Cardiac muscle cell (in vitro differentiated cells and primary cell): ENCODE data around the gene ZXDC. TPM values are rescaled to one million over a fixed set of nuclear protein-coding genes. Genes with fewer than 3 reads are reported as not detected.

ENCODE experiments used
- DNase-seq, 2 donors: peaks; one replicate each; pipeline versions ENCODE4 v3.0.0 to v3.0.0-alpha.2; 2010 to 2017; ENCODE audit warnings: low read depth in 1 of 2, low spot score in 1 of 2
- H3K27ac ChIP-seq: fragments of 200-600 bp; sonication (generic); 2 replicates; pipeline ENCODE4 v1.5.1; 2016
- H3K27me3 ChIP-seq: fragments of 200-600 bp; sonication (generic); 2 replicates; pipeline ENCODE4 v1.6.0; 2016; ENCODE audit warnings: control low read depth
- H3K36me3 ChIP-seq: fragments of 200-600 bp; sonication (generic); 2 replicates; pipeline ENCODE4 v1.5.1; 2016; ENCODE audit warnings: control low read depth
- H3K4me1 ChIP-seq: fragments of 200-600 bp; sonication (generic); 2 replicates; pipeline ENCODE4 v1.8.1; 2017; ENCODE audit warnings: low read depth, mild to moderate bottlenecking, mixed run types
- H3K4me3 ChIP-seq: fragments of 200-600 bp; sonication (generic); 2 replicates; pipeline ENCODE4 v1.5.1; 2016; ENCODE audit warnings: mild to moderate bottlenecking
- H3K9me3 ChIP-seq: fragments of 200-600 bp; sonication (generic); 2 replicates; pipeline ENCODE4 v1.5.1; 2017; ENCODE audit warnings: low read depth, mild to moderate bottlenecking, control low read depth
- CTCF ChIP-seq: IDR thresholded peaks from 2 replicates; pipeline ENCODE4 v1.5.1; 2012; ENCODE audit warnings: low read depth, mild to moderate bottlenecking, low read length
- polyA plus RNA-seq: library from polyadenylated mRNA; unstranded; fragments of >200 nt; fragmentation: Nextera tagmentation; extraction: Ambion mirVana; gene quantifications from 2 replicates; pipeline ENCODE4 v1.2.1, GENCODE V29; 2016
- total RNA-seq: library from RNA; depleted of rRNA; stranded (reverse); fragments of >200 nt; gene quantifications from 2 replicates; pipeline ENCODE4 v1.2.3, GENCODE V29; 2016

ZXDC gene
- total and polyA plus RNA-seq, 2 experiments from 2014 or later = 40.4 to 56.3 TPM

- TF ChIP-seq CTCF = no peak
- Histone ChIP-seq H3K4me1 (peaks cover 8% of the 10 kb centered on the region), H3K4me3 (no peak overlapping the region), H3K9me3 (no peaks in the 10 kb centered on the region), H3K27me3 (peaks cover 31% of the 10 kb centered on the region), H3K36me3 (no peaks in the 10 kb centered on the region), H3K27ac (no peak overlapping the region)
- DNase-seq = no peak
Measured at GRCh38 chr3:126390751-126391150, 84.9 kb downstream of the ZXDC start.

- TF ChIP-seq CTCF = no peak
Measured at GRCh38 chr3:126390201-126390600, 85.5 kb downstream of the ZXDC start.

GRCh38 chr3:126389794-126390146 lies 85.9 kb downstream of the ZXDC start:
- no peak for DNase-seq
- TF ChIP-seq CTCF = no peak
- Histone ChIP-seq H3K27ac (no peak overlapping the region), H3K4me1 (peaks cover 4% of the 10 kb centered on the region), H3K9me3 (no peaks in the 10 kb centered on the region), H3K4me3 (no peak overlapping the region), H3K36me3 (no peaks in the 10 kb centered on the region), H3K27me3 (peaks cover 21% of the 10 kb centered on the region)

More at GRCh38 chr3:126390201-126390600, 85.5 kb downstream of the ZXDC start:
- Histone ChIP-seq H3K27ac (no peak overlapping the region), H3K4me3 (no peak overlapping the region), H3K9me3 (no peaks in the 10 kb centered on the region), H3K27me3 (peaks cover 25% of the 10 kb centered on the region), H3K36me3 (no peaks in the 10 kb centered on the region), H3K4me1 (peaks cover 6% of the 10 kb centered on the region)
- DNase-seq = no peak

- Histone ChIP-seq H3K9me3 (no peaks in the 10 kb centered on the region), H3K4me3 (peak overlapping the region; percentile 18), H3K36me3 (no peaks in the 10 kb centered on the region), H3K4me1 (peaks cover 4% of the 10 kb centered on the region), H3K27me3 (peaks cover 16% of the 10 kb centered on the region), H3K27ac (no peak overlapping the region)
- peak; percentile 92 to 94 for DNase-seq
- TF ChIP-seq CTCF = peak; percentile 98
Measured at GRCh38 chr3:126389112-126389793, 86.4 kb downstream of the ZXDC start.

Other genes with a start within 250 kb of the ZXDC start
- gene KLF15, start 118.5 kb downstream of the ZXDC start, total RNA-seq = 9.5 and 16.5 TPM in 2 replicates
- 0.75 and 6.3 TPM in 2 replicates for gene KLF15, start 118.5 kb downstream of the ZXDC start, polyA plus RNA-seq
- gene CFAP100, start 81.0 kb downstream of the ZXDC start, total RNA-seq = not detected in 2 replicates
- 0.09 TPM in 1 of 2 replicates, not detected in the other for gene CFAP100, start 81.0 kb downstream of the ZXDC start, polyA plus RNA-seq
- gene UROC1, start 41.9 kb upstream of the ZXDC start, total RNA-seq = not detected in 2 replicates
- not detected in 2 replicates for gene UROC1, start 41.9 kb upstream of the ZXDC start, polyA plus RNA-seq
- 0.67 and 0.89 TPM in 2 replicates for gene CHST13, start 48.3 kb upstream of the ZXDC start, total RNA-seq
- 1.8 and 1.9 TPM in 2 replicates for gene CHST13, start 48.3 kb upstream of the ZXDC start, polyA plus RNA-seq
- gene C3orf22, start 83.0 kb upstream of the ZXDC start, total RNA-seq = not detected in 2 replicates
- gene C3orf22, start 83.0 kb upstream of the ZXDC start, polyA plus RNA-seq = not detected in 2 replicates
- 8.1 and 11.7 TPM in 2 replicates for gene TXNRD3, start 179.2 kb upstream of the ZXDC start, total RNA-seq
- gene TXNRD3, start 179.2 kb upstream of the ZXDC start, polyA plus RNA-seq = 8.7 and 15.7 TPM in 2 replicates
- gene CHCHD6, start 228.3 kb upstream of the ZXDC start, total RNA-seq = 76.0 and 80.1 TPM in 2 replicates
- 94.9 and 102 TPM in 2 replicates for gene CHCHD6, start 228.3 kb upstream of the ZXDC start, polyA plus RNA-seq